ENCODE data around the gene NEAT1.

GRCh38 chr11:65430406-65431217, 8.0 kb downstream of the NEAT1 start:
- TF ChIP-seq, protein P1, sequence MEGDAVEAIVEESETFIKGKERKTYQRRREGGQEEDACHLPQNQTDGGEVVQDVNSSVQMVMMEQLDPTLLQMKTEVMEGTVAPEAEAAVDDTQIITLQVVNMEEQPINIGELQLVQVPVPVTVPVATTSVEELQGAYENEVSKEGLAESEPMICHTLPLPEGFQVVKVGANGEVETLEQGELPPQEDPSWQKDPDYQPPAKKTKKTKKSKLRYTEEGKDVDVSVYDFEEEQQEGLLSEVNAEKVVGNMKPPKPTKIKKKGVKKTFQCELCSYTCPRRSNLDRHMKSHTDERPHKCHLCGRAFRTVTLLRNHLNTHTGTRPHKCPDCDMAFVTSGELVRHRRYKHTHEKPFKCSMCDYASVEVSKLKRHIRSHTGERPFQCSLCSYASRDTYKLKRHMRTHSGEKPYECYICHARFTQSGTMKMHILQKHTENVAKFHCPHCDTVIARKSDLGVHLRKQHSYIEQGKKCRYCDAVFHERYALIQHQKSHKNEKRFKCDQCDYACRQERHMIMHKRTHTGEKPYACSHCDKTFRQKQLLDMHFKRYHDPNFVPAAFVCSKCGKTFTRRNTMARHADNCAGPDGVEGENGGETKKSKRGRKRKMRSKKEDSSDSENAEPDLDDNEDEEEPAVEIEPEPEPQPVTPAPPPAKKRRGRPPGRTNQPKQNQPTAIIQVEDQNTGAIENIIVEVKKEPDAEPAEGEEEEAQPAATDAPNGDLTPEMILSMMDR (IDR thresholded peaks at IDR 0.05; ENCODE audit: low read length) = no peak
- TF ChIP-seq EZH2phosphoT487 (IDR thresholded peaks at IDR 0.05; ENCODE audit: low read length) = no peak
